PFSK-1 (cell line): ENCODE results near the gene MOV10.

Source experiments
- FOXP2 ChIP-seq: optimal IDR thresholded peaks from 2 replicates; pipeline ENCODE3; 2011; ENCODE audit warnings: borderline replicate concordance, control low read depth, inconsistent platforms; ENCODE audit not compliant: insufficient read depth; ENCODE audit errors: extremely low read length, extremely low read depth
- POLR2AphosphoS5 ChIP-seq: IDR thresholded peaks from 2 replicates; pipeline ENCODE4 v1.6.1; 2012; ENCODE audit warnings: low read depth, mild to moderate bottlenecking, control low read depth, low read length, moderate library complexity
- REST ChIP-seq, 2 experiments: IDR thresholded peaks; 2 replicates each; pipeline versions ENCODE4 v1.6.1 to v1.8.0; 2011 to 2012; ENCODE audit warnings: low read depth in 2 of 2, low read length in 2 of 2, control low read depth in 1 of 2, inconsistent platforms in 1 of 2, mild to moderate bottlenecking in 1 of 2, moderate library complexity in 1 of 2; ENCODE audit not compliant: insufficient read depth in 1 of 2
- SIN3A ChIP-seq: IDR thresholded peaks from 2 replicates; pipeline ENCODE4 v1.6.1; 2012; ENCODE audit warnings: mild to moderate bottlenecking, low read length, moderate library complexity, borderline replicate concordance; ENCODE audit not compliant: insufficient read depth
- TAF1 ChIP-seq: IDR thresholded peaks from 2 replicates; pipeline ENCODE4 v1.6.1; 2012; ENCODE audit warnings: low read length, control low read depth, borderline replicate concordance; ENCODE audit not compliant: insufficient read depth

MOV10 gene

GRCh38 chr1:112633628-112634027 lies 40.8 kb upstream of the MOV10 start:
- TF ChIP-seq TAF1, result no peak
- no peak for TF ChIP-seq SIN3A
- TF ChIP-seq FOXP2, result no peak
- no peak for TF ChIP-seq REST (IDR thresholded peaks at IDR 0.05; ENCODE audit: insufficient read depth in 1 of 2, low read depth in 2 of 2, low read length in 2 of 2)
- TF ChIP-seq POLR2AphosphoS5, result no peak

DNA sequence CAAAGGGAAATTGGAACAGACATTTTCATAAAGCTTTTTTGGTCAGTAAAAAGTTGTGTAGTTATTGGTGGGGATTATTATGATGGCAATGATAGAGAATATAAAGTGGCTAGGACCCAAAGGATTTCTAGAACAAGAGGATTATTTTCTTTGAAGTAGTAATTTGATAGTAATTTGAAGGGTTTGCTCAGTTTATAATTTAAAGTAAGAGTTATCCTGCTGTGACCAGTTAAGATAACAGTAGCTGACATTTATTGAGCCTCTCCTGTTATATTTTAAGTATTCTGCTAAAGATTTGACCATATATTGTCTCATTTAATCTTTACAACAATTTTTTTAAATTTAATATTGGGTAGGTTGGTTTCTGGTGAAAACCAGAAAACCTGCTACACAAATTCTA lies 40.1 kb upstream of the MOV10 start:
- TF ChIP-seq REST (IDR thresholded peaks at IDR 0.05; ENCODE audit: insufficient read depth in 1 of 2, low read depth in 2 of 2, low read length in 2 of 2) (no peak), POLR2AphosphoS5 (no peak)

DNA sequence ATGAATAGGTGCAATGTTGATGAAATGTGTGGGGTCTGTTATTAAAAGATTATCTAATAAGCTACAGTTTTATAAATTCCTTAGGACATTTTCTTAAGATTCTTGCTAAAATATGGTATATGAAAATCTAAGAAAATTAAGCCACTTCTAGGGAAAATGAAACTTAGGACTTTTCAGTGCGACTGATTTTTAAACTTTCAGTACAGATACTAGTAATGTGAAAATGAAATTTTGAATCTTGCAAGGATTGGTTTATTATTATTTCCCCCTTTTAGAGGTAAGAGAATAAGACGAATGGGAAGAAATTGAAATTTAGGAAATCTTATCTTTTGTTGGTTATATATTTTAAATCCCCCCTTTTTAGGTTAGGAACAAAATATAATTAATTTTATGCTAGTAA lies 38.4 kb upstream of the MOV10 start:
- TF ChIP-seq REST (IDR thresholded peaks at IDR 0.05; ENCODE audit: insufficient read depth in 1 of 2, low read depth in 2 of 2, low read length in 2 of 2), result no peak
- no peak for TF ChIP-seq SIN3A
- TF ChIP-seq FOXP2, result no peak
- no peak for TF ChIP-seq TAF1
- TF ChIP-seq POLR2AphosphoS5, result no peak

DNA sequence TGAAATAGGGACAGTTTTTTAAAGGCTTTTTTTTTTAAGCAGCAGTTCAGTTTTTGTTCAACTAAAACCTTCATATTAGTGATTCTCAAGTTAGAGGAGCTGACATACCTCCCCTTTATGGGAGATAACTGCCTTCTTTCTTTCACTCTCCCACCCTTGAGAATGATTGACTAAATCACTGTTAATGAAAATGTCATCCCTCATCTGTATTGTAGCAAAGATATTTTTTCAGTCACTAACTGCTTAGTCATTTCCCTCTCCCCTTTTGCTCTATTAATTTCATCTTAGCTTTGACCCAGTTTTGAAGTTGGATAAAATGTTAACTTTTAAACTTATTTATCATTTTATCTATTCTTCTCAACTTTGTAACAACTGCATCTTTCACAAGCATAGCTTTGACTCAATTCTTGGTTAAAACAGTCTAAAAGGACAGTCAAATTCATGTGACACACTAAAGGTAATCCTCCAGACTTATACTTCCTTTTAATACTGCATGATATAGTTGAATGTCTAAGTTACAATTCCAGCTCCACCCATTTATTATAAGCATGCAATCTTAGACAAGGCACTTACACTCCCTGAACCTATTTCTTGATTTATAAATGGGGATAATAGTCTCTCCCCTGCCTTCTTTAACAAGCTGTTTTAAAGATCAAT lies 37.7 kb upstream of the MOV10 start:
- TF ChIP-seq FOXP2 (no peak), SIN3A (no peak), REST (IDR thresholded peaks at IDR 0.05; ENCODE audit: insufficient read depth in 1 of 2, low read depth in 2 of 2, low read length in 2 of 2) (no peak), POLR2AphosphoS5 (no peak), TAF1 (no peak)
